HG02678 (cell line): ENCODE measurements around the gene SLC6A1.

Experiments used
- ATAC-seq: cut with Tn5 transposase; IDR thresholded peaks from one replicate; pipeline ENCODE4 v1.9.1; 2021; ENCODE audit warnings: mild to moderate bottlenecking, moderate library complexity; ENCODE audit not compliant: unreplicated experiment

Gene SLC6A1

GRCh38 chr3:10992017-10992942 lies at the start of gene SLC6A1:
Gene SLC6A1 (plus strand): TSS chr3:10992748. CDS start chr3:11017212, 24,464 bp downstream.
- no peak for ATAC-seq

- no peak for ATAC-seq
Observed at GRCh38 chr3:10944866-10945265, 47.7 kb upstream of the SLC6A1 start.

- peak; percentile 49 for ATAC-seq
Observed at GRCh38 chr3:10945683-10946287, 46.8 kb upstream of the SLC6A1 start.

GRCh38 chr3:10946526-10946925 lies 46.0 kb upstream of the SLC6A1 start:
- no peak for ATAC-seq

- no peak for ATAC-seq
Observed at GRCh38 chr3:10948326-10948725, 44.2 kb upstream of the SLC6A1 start.

- ATAC-seq = no peak
Observed at GRCh38 chr3:10949197-10949596, 43.4 kb upstream of the SLC6A1 start.

GRCh38 chr3:10950476-10951294 lies 41.9 kb upstream of the SLC6A1 start:
- ATAC-seq = no peak

GRCh38 chr3:10951295-10951926 lies 41.1 kb upstream of the SLC6A1 start:
- no peak for ATAC-seq

- ATAC-seq = no peak
Observed at GRCh38 chr3:10952525-10952924, 40.0 kb upstream of the SLC6A1 start.

- no peak for ATAC-seq
Observed at GRCh38 chr3:10954740-10955139, 37.8 kb upstream of the SLC6A1 start.

- ATAC-seq = no peak
Observed at GRCh38 chr3:10955711-10956453, 36.7 kb upstream of the SLC6A1 start.

GRCh38 chr3:10956531-10956930 lies 36.0 kb upstream of the SLC6A1 start:
- no peak for ATAC-seq

- no peak for ATAC-seq
Observed at GRCh38 chr3:10956986-10957385, 35.6 kb upstream of the SLC6A1 start.

- ATAC-seq = no peak
Observed at GRCh38 chr3:10957976-10958749, 34.4 kb upstream of the SLC6A1 start.

- no peak for ATAC-seq
Observed at GRCh38 chr3:10960255-10960654, 32.3 kb upstream of the SLC6A1 start.

- ATAC-seq = no peak
Observed at GRCh38 chr3:10961921-10962320, 30.6 kb upstream of the SLC6A1 start.

GRCh38 chr3:10962481-10963036 lies 30.0 kb upstream of the SLC6A1 start:
- ATAC-seq = no peak

GRCh38 chr3:10964537-10965167 lies 27.9 kb upstream of the SLC6A1 start:
- ATAC-seq = no peak

- ATAC-seq = no peak
Observed at GRCh38 chr3:10968401-10968800, 24.1 kb upstream of the SLC6A1 start.
